CD4-positive, alpha-beta T cell treated with Interleukin-6 at 100 ng/mL for 8 hours (primary cell): Measurements from ENCODE around the gene EIF2A.
"Not testable (repeated sequence)": the region's sequence is repeated elsewhere in the genome, so short reads cannot be mapped to it uniquely, and the experiment has no call there.

ENCODE experiments used
- DNase-seq: peaks from one replicate; pipeline ENCODE4 v3.0.0-alpha.2; 2020; ENCODE audit warnings: mixed read lengths, low spot score

The EIF2A gene

DNA sequence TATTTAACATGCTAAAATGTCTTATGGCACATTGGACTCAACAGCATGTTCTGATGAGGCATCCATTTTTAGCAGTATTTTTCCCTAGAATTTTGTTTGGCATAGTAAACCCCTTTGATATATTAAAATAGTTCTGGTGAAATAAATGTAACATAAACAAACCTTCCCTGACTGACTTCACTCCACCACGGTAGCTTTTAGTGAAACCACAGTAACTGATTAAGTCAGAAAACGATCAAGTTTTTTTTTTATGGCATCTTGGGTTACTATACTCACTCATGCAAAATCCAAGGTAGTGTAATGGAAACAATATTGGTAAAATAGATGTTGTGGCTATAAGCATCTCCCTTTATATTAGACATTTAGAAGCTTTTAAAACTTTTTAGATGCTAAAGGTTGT is 3.1 kb upstream of the EIF2A start:
- DNase-seq = no peak

DNA sequence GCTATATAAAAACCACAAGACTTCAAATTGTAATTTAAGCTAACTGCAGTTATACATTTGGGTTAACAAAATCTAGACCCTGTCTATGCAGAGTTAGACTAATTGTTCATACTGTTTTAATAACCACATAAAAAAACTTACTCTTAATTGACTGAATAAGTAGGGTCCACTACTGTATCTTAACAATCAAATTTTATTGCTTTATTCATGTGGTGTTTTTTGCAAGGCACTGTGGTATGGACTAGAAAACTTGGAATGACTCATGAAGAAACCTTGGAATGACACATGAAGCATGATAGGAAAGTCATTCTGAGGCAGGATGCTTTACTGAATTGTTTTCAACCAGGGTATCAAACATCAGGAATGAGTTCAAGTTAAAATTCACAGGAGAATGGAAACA is 2.5 kb upstream of the EIF2A start:
- DNase-seq = no peak

DNA sequence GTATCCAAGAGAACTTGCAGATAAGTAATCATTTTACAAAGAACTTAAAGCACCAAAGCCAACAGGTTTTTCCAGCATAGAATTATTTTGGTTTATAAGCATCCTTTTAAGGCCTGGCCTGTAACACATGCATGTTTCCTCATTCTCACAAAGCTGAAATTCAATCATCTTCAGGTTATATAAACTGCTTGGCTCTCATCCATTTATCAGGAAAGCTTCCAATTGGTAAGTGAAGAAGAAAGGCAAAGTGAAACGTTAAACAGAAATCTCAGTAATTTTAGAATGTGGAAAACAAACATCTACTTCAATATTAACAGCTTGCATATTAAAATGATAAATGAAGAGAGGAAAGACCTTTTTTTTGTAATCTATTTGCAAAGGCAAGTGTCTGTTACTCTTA is 1.9 kb upstream of the EIF2A start:
- no peak for DNase-seq

DNA sequence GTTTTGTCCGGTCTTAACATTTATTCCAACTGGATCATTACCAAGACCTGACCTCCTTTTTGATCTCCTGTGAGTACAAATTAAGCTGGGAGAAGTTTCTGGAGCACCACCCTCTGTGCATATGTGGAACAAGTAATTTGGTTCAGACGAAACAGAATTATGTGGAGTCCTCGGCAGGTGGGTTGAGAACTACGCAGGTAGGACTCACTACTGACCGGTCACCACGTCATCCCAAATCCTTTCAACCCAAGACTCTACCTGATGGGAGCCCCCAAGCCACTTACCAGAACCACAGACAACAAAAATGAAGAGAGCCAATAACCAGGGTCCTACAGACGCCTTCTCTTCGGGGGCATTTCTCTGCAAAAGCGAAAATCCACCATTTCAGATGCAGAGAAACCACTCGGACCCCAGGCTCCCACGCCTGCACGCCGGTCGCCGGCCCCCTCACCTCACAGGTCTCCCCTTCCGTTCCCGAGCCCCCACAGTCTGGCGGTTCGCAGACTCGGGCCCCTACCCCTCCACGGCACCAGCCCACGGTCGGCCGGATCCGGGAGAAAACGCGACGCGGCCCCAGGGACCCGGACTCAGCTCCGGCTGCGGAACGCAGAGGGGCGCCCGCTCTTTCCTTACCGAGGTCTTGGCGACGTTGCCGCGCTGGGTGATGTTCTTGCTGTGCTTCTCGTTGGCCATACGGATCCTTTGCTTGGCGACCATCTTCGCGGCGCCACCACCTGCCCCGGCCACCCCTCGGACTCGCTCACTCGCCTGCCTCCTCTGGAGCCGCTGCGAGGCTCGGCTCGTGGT is 965 bp upstream of the EIF2A start:
- DNase-seq = peak; percentile 32

DNA sequence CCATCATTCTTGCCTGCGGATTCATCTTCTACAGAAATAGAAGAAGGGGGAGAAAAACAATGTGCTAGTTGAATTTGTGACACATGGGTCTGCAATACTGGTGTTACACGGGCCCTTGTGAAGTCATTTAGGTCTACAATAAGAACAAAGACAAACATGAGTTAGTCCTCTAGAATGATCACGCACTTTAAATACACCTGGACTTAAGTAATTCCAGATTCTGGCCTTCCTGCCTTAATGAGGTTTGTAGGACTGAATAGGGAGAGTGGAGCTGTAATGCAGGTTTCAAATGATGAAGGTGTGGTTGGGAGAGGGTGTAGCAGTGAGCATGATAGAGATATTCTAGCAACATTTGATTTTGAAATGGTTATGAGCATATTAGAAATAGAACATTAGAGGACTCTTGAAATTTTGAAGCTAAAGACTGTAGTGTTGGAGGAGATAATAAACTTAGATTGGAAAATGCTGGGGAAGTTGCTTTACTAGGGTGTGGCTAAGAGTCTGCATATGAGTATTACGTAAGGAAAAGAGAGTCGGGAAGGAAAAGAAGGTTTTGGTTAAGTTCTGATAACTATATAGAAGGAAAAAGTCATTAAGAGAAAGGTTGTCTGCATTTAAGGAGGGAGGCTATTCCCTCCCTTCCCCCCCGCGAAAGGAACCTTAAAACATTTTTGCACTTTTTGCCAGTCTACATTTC is 606 bp downstream of the EIF2A start:
- DNase-seq = no peak

DNA sequence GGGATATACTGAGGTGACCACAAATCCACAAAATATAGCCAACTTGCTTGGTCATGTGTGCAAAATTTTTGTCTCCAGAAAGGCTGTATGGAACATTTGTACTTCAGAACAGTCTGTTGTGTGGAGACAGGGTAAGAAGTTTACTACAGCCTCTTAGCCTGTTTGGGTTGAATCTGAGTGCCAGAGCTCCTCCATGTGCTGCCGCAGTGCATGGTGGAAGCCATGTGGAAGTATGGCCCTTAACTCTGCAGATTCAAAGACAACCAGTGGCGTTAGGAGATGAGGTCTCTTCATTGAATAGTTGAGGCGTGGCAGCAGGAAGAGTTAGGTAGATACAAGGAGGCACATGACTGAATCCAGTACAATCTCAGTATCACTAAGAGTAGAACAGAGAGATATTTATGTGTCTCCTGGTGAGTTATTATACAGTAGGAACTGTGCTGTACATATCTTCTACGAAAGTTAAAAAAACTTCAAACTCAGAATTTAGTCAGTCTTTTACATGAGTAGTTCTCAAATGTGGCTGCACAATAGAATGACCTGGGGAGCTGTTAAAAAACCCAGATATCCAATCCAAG is 9.4 kb downstream of the EIF2A start:
- DNase-seq = no peak

DNA sequence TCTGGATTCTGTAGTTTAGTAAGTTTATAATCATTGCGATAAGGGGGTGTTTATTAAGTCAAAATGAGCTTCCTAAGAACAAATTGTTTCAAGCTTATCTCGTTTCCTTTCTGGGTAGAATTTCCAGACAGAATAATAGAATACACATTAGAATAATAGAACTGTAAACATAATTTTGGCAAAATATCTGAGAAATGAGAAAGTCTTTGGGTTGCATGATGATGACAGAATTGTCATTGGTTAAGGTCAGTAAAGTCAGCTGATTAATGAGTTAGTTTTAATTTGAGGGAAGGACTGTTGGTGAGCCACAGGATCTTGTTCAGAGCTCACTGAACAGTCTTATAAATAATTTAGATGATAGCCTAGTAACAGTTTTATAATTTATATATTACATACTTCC is 10.2 kb downstream of the EIF2A start:
- DNase-seq = no peak

DNA sequence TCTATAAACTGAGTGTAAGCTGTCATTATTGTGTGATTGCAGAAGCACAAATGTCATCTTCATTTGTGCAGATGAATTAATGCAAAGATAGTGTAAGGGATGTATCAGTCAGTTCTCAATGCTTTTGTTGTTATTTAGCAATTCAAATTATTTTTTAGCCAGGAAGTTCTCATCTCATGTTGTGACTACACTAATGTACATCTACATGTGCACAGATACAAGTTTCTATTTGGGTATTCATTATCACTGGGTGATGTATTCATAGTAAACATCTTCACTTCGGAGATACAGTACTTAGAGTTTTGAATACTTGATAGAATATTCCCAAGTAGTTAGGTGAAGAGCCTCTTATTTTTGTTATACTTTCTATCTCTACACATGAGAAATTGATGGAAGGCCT is 11.1 kb downstream of the EIF2A start:
- no peak for DNase-seq

DNA sequence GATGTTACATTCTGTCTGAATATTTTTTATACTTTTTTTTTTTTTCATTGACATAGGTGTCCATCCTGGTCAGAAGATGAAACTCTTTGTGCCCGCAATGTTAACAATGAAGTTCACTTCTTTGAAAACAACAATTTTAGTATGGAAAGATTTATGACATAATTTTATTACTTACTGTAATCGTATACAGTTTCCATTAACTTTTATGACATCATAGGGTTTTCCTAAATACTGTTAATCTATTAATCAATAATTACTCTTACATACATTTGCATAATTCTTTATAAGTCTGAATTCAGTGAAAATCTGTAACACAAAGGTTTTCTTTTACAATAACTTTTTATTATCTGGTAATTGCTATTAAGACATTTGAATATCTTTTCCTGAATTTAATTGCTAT is 17.7 kb downstream of the EIF2A start:
- no peak for DNase-seq

DNA sequence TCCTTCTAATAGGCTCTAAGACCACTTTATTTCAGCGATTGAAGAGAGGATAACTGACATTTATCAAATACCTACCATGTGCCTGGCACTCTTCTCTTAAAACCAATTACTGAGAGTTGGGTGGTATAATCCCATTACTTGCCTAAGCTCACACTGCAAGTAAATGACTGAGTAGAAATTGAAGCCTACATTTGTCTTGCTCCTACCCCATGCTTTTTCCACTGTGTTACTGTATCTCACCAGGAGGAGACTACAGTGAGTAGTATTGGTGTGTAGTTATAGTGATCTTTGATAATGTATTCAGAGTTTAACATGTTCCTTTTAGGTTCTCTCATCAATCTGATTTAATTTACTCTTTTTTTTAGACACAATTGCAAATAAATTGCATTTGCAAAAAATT is 20.7 kb downstream of the EIF2A start:
- no peak for DNase-seq

DNA sequence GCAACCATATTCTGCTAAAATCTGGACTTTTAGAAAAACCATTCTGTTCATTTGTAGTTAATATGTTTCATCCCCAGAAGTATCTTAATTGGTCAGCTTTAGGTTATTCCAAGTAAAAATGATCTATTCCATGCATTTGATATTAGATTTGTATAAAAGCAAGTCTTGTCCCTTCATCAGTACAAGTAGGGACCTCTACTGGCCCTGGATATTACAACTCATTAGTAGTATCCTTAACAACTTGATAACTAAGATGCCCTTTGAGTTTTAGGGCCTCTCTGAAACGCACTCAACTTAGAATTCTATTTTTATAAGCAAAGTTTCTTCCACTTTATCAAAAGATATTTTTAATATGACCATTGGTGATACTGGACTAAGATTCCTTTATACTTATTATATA is 31.3 kb downstream of the EIF2A start:
- no peak for DNase-seq

DNA sequence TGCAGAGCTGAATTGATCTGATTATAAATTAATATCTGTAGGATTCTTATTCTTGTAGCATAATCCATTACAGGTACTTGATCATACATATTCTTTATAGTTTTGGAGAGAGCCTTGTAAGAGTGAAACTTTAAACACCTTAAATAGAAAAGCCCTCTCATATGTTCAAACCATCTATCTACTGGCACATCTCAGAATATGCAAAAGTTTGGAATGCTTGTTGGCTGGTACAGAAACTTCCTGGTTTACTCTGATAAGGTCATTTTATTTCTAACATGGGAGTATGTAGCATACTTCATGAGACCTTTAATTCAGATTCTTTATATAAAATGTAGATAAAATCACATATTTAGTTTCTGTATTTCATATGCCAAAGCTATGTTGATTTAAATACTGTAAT is 34.6 kb downstream of the EIF2A start:
- no peak for DNase-seq

DNA sequence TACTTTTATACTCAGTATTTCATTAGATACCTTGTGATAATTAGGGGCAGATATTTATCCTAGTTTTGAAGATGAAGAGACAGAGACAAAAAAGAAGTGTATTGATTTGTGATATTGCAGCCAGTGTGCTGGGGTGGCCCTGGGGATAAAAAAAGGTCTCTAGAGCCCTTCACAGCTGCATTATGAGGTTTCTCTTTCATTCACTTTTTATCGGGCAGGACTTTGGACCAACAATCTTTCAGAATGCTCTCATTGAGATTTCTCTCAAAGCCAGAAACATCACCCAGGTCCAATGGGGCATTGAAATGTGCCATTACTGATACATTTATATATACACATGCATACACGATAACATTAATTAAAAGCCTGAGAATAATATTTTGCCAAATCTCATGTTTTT is 36.0 kb downstream of the EIF2A start:
- DNase-seq = no peak

DNA sequence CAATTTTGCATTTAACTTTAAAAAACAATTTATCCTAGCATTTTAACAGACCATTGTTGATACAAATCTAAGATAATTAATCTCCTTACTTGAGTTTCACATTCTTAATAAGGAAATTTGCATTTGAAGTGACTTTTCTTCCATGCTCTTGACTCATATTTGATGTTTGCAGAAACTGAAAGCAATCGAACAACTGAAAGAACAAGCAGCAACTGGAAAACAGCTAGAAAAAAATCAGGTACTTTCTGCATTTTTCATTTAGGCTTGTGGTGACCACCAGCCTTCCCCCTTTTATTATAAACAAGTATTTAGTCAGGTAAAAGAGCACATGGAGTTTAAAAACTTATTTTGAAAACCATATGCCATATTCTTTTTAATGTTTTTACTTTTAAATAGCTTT is 36.4 kb downstream of the EIF2A start:
- DNase-seq = no peak

DNA sequence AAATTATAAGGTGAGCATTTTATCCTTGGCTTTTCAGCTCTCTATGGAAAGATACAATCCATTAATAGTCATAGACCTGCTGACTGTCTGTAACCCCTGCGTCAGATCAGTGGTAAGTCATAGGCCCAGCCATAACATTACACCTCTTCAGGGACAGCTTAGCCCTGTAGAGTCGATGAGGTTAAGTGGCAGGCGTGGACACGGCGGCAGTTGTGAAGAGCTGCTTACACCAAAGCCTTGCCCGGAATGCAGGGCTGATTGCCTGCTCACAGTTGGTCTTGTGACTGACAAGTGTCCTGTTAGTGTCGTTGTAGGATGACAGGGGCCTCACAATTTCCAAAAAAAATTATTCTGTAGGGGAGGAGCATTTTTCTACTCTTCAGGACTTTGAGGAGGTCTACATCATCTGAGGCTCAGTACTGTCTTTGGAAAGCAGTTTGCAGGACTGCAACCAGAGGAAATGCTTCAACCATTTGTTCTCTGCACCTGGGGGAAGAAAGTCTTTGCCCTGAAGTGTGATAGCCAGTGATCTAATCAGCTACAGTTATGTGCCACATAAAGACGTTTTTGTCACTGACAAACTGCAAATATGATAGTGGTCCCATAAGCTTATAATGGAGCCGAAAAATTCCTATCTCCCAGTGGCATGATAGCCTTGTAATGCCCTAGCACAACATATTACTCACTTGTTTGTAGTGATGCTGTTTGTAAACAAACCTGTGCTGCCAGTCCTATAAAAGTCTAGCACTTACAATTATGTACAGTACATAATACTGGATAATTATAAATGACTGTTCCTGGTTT is 41.6 kb downstream of the EIF2A start:
- no peak for DNase-seq

DNA sequence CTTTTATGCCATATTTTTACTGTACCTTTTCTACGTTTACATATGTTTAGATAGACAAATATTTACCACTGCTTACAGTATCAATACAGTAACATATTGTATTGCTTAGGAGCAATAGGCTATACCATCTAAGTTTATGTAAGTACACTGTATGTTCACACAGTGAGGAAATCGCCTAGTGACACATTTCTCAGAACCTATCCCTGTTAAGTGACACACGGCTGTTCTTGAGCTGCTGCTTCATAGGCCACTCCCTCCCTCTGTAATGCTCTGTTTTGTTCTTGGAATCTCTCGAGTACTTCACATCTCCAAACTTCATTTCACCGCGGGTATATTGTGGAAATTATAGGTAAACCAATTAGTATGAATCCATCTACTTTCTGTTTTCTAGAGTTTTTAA is 43.2 kb downstream of the EIF2A start:
- no peak for DNase-seq

DNA sequence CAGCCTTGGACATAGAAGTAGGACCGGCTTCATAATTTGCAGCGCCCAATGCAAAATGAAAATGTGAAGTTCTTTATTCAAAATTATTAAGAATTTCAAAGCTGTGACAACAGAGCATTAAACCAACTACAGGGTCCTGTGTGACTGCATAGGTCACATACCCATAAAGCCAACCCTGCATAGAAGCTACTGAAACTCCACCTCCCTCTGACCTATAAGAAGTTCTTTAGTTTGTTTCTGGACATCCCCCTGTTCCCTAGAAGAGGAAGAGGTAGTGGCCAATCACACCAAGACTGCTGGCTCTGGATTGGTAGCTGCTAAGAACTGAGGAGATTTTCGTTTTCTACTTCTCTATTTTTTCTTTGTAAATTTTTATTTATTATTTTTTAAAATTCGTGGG is 47.6 kb downstream of the EIF2A start:
- no peak for DNase-seq

DNA sequence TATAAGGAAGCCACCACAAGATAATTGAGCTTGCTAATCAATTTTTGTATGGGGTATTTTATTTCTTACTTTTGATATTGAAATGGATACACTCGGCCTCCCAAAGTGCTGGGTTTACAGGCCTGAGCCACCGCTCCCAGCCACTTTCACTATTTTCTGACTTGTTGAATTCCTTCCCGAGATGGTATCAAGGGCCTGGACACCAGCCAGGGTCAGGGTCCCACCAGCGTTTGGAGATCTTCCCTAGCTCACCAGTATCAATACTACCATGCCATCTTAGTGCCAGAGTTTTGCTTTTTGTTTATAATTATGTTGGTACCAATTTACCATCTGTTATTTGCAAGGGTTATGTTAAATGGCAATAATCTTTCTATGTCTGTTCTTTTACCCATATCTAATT is 51.1 kb downstream of the EIF2A start:
- DNase-seq = no peak

DNA sequence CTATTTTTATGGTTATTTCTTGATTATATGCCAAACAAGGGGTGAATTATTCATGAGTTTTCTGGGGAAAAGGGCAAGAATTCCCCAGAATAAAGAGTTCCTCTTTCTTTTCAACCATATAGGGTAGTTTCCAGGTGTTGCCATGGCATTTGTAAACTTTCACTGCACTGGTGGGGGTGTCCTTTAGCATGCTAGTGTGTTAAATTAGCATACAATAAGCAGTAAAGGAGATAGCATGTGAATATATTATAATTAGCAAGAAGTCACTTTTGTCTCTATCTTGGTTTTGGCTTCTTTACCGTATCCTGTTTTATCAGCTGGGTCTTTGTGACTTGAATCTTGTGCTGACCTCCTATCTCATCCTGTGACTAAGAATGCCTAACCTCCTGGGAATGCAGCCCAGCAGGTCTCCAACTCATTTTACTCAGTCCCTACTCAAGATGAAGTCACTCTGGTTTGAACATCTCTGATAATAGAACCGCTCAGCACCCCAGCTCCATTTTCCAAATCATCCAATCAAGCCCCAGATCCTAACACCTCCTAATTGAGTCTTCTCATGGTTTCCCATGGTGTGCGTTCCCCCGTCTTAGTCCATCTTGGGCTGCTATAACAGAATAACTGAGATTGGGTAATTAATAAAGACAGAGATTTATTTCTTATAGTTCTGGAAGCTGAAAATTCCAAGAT is 53.2 kb downstream of the EIF2A start:
- no peak for DNase-seq

DNA sequence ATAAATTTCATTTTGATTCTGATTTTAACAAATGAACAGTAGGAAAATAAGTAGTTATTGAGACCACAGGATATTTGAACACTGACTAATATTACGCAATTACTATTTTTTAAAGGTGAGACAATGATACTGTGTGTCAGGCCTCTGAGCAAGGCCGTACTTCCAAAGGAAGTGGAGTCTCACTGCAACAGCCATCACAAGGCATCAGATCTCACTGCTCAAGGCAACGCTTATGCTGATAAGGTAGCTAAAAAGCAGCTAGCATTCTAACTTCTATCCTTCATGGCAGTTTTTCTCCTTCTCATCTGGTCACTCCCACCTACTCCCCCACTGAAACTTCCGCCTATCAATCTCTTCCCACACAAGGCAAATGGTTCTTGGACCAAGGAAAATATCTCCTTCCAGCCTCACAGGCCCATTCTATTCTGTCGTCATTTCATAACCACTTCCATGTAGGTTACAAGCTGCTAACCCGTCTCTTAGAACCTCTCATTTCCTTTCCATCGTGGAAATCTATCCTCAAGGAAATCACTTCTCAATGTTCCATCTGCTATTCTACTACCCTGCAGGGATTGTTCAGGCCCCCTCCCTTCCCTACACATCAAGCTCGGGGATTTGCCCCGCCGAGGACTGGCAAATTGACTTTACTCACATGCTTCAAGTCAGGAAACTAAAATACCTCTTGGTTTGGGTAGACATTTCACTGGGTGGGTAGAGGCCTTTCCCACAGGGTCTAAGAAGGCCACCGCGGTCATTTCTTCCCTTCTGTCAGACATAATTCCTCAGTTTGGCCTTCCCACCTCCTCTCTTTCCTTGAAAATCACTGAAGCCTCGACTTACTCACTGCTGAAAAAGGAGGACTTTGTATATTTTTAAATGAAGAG is 54.3 kb downstream of the EIF2A start:
- not testable (repeated sequence) for DNase-seq
